AG09319 (cell line): ENCODE data around the gene INHBB.

ENCODE experiments used
- DNase-seq: peaks from one replicate; pipeline ENCODE4 v3.0.0-alpha.2; 2010; ENCODE audit warnings: low read depth; ENCODE audit errors: extremely low read depth
- CTCF ChIP-seq: IDR thresholded peaks from 2 replicates; pipeline ENCODE4 v1.5.1; 2011; ENCODE audit warnings: low read depth, mild to moderate bottlenecking, inconsistent platforms, low read length, moderate library complexity

Gene INHBB

GRCh38 chr2:120346026-120346666 is at the start of gene INHBB:
Gene INHBB, plus strand, starts transcription at chr2:120346136. Its CDS starts 53 bp downstream, at chr2:120346189.
- TF ChIP-seq CTCF, result no peak
- DNase-seq, result no peak

GRCh38 chr2:120298173-120298835 is 47.6 kb upstream of the INHBB start:
- no peak for DNase-seq
- TF ChIP-seq CTCF, result no peak

DNA sequence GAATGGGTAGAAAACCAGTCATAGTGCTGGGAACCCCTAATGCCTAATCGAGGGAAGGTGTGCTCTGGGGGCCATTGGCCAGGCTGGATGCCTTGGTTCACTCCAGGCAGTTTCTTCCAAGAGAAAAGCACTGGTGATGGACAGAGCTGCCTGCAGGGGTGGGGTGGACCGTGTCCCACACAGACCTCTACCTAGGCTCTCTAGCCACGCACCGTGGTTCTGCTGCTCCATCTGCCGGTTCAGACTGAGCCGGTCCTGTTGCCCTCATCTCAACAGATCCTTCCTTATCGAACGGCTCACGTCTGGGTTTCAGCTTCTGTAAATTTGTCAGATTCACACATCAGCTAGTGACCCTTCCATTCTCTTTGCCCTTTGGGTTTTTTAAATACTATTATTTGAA is 46.9 kb upstream of the INHBB start:
- no peak for DNase-seq
- no peak for TF ChIP-seq CTCF

- no peak for TF ChIP-seq CTCF
- no peak for DNase-seq
Measured at GRCh38 chr2:120299561-120299960, 46.4 kb upstream of the INHBB start.

DNA sequence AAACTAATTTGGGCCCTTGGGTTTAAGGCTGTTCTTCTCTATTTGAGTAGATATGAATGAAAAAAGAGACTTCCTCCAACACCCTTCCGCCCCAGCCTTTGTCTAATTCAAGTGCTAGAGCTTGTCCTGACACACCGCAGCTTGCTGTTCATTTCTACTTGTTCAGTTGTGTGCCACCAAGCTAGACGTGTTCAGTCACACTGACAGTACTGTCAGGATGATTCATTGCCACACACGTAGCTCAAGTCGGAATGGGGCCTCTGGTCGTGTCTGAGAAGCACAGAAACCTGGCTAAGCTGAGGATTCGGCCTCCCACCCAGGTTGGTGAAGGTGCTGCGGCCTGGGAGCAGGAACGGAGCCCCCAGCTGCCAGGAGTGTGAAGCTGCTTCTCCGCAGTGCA is 45.6 kb upstream of the INHBB start:
- DNase-seq, result no peak
- TF ChIP-seq CTCF, result no peak

DNA sequence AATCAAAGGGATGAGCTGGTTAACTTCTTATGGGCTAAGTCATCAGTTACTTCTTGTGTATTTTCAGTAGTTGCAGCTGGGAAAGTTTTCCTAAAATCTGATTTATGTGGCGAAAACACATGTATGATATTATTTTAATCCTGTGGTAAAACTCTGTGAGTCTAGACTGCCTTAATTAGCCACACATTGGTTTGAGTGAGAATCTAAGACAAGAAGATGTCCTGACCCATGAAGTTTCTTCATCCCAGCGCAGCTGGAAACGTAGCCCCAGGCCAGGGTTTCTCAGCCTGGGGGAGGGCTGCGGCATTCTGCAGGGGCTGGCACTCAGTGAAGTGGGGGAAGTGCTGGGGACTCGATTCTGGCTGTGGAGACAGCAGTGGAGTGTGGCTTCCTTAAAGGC is 44.7 kb upstream of the INHBB start:
- no peak for DNase-seq
- no peak for TF ChIP-seq CTCF

DNA sequence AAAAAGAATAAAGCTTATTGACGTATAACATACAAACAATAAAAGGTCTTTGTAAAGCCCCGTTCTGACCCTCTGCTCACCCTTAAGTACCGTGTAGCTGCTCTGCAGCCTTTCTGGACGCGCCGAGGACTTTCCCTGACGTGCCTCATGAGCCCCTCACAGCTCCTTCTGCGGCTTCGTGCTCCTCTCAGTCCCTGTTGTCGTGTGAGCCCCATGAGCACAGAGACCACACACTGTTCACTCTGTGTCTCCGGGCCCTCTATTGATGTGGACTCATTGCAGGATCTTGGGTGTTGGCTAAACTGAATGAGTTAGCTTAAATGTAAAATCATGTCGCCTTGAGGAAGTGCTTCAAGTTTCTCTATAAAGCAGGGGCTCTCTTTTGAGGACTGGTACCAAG is 43.6 kb upstream of the INHBB start:
- no peak for TF ChIP-seq CTCF
- DNase-seq, result no peak
